Airway epithelial cell (primary cell): ENCODE measurements around the gene ATP5MG. TPM values are rescaled to one million over a fixed set of nuclear protein-coding genes. Genes with fewer than 3 reads are reported as not detected.

ENCODE experiments used
- total RNA-seq: library from RNA; depleted of rRNA; stranded (reverse); fragments of >200 nt; gene quantifications from 2 replicates; pipeline ENCODE4 v1.2.3, GENCODE V29; 2015

ATP5MG gene
- 64.5 and 68.8 TPM in 2 replicates for total RNA-seq

GRCh38 chr11:118401151-118401879 is at the start of gene ATP5MG:
TSS of gene ATP5MG (plus strand) at chr11:118401606. CDS start at chr11:118401666, 60 bp downstream.

DNA sequence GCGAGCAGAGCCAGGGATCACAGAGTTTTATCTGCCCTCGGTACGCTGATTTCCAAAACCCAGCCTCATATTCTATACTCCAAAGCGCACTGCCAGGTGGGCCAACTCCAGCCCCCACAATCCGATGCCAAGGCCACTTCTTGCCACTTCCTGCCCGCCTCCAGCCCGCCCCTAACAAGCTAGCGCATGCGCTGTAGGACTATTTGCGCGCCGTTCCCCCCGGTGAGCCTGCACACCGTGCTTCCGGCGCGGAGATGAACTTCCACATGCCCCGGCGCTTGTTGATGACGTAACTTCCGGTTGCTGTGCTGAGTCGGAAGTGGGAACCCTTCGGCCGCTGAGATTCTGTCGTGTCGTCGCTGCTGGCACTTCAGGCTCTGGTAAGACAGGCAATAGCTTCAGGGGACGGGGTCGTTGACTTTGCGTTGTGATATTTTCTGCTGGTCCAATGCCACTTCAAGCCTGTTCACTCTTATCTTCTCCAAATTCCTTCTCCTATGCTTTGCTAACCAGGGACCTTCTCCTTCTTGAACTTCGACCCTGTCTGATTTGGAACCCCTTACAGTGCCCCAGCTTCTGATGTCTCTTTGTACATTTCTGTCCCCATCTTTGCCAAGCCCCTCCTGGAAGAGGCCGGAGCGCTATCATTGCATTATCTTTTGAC is 42.0 kb upstream of the ATP5MG start, which contains the start of gene UBE4A:
TSS of gene UBE4A (plus strand) at position 306 of the 664 bp plus-strand sequence. CDS start 5,481 bp downstream, outside the sequence.

GRCh38 chr11:118435893-118436624 is 34.7 kb downstream of the ATP5MG start, which contains the start of gene KMT2A:
TSS of gene KMT2A (plus strand) at chr11:118436492. CDS start at chr11:118436513, 21 bp downstream.

Other genes starting within 250 kb of the ATP5MG start
- 1.6 and 2.3 TPM in 2 replicates for gene SCN4B, start 248.8 kb upstream of the ATP5MG start, total RNA-seq
- gene SCN2B, start 225.0 kb upstream of the ATP5MG start, total RNA-seq, result 0.23 and 0.42 TPM in 2 replicates
- not detected in 2 replicates for gene JAML, start 176.6 kb upstream of the ATP5MG start, total RNA-seq
- 16.5 and 20.0 TPM in 2 replicates for gene MPZL3, start 149.2 kb upstream of the ATP5MG start, total RNA-seq
- 114 and 137 TPM in 2 replicates for gene MPZL2, start 137.3 kb upstream of the ATP5MG start, total RNA-seq
- gene CD3E, start 96.9 kb upstream of the ATP5MG start, total RNA-seq, result not detected in 2 replicates
- not detected in 2 replicates for gene CD3D, start 58.9 kb upstream of the ATP5MG start, total RNA-seq
- gene CD3G, start 57.3 kb upstream of the ATP5MG start, total RNA-seq, result not detected in 2 replicates
- 22.4 and 32.5 TPM in 2 replicates for gene UBE4A, start 42.0 kb upstream of the ATP5MG start, total RNA-seq
- 13.2 and 23.0 TPM in 2 replicates for gene KMT2A, start 34.9 kb downstream of the ATP5MG start, total RNA-seq
- 0.71 and 3.3 TPM in 2 replicates for gene TTC36, start 125.9 kb downstream of the ATP5MG start, total RNA-seq
- gene TMEM25, start 129.6 kb downstream of the ATP5MG start, total RNA-seq, result 32.8 and 40.8 TPM in 2 replicates
- gene IFT46, start 164.3 kb downstream of the ATP5MG start, total RNA-seq, result 17.9 and 20.5 TPM in 2 replicates
- gene ARCN1, start 170.8 kb downstream of the ATP5MG start, total RNA-seq, result 84.0 and 111 TPM in 2 replicates
- 51.1 and 54.2 TPM in 2 replicates for gene PHLDB1, start 206.0 kb downstream of the ATP5MG start, total RNA-seq